NCI-H2196 (cell line): ENCODE data around the gene DCST2.

Experiments used
- DNase-seq: peaks from one replicate; lab custom pipeline; 2025; ENCODE audit not compliant: unreplicated experiment; lab: John Stamatoyannopoulos, UW

DCST2 gene

DNA sequence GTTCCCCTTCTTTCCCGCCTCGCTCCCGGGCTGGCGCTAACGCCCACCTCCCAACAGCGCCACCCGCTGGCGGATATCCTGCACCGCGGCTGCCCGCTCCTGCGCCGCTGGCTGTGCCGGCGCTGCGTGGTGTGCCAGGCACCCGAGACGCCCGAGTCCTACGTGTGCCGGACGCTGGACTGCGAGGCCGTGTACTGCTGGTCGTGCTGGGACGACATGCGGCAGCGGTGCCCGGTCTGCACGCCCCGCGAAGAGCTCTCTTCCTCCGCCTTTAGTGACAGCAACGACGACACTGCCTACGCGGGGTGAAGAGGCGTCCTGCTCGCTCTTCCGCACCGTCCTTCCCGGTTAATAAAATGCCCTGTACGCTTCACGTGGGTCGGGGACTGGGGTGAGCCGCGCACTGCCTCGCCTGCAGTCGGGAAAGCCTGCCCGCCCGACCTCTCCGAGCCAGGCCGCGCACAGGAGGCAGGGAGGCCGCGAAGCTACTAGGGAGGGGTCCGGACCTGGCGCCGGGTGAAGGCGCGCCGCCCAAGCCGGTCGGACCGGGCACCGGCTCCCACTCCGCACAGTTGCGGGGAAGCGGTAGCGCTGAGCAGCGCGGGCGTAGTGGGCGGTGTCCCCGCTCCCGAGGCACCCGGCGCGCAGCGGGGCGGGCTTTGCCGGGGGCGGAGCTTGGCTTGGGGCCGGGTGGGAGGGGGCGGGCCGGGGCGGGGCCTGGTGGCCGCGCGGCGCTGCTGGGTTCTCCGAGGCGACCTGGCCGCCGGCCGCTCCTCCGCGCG, 17.2 kb upstream of the DCST2 start, which contains the start of gene ADAM15:
ADAM15 (plus strand) TSS at position 757 of the 782 bp plus-strand sequence. CDS start 71 bp downstream, outside the sequence.
- DNase-seq, result peak; percentile 93

DNA sequence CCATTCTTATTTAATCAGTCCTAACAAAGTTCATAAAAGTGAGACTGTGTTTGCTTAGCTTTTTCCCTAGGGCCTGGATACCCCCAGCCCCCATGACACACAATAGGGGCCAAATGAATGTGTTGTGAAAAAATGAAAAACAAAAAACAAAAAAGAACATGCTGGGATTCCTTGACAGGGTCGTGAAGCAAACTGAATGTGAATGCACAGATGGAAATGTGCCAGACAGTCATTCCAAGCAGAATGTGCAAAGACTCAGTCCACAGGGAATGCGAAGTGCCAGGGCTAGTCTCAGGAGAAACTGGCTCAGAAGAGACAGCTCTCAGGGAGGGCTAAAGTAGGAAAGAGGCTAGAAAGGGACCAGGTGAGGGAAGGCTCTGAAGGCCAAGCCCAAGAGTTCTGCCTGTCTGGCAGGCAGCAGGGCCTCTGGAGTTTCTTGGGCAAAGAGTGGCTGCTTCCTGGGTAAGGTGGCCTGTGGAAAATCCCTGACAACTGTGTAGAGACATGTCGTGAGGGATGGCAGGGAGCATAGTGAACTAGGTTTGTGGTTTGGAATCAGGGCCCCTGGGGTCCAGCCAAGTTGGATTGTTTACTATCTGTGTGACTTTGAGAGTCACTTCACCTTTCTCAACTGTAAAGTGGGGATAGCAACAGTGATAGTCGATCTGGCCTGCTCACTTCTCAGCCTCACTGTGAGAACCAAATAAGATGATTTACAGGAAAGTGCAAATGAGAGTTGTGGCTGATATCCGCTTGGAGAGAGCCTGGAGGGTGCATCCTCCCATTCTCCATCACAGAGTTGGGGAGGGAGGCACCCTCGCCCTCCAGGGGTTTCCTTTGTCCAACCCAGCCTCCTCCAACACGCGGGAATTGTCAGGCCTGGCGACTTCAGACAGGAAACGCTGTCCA, 16.3 kb upstream of the DCST2 start:
- peak; percentile 55 for DNase-seq

DNA sequence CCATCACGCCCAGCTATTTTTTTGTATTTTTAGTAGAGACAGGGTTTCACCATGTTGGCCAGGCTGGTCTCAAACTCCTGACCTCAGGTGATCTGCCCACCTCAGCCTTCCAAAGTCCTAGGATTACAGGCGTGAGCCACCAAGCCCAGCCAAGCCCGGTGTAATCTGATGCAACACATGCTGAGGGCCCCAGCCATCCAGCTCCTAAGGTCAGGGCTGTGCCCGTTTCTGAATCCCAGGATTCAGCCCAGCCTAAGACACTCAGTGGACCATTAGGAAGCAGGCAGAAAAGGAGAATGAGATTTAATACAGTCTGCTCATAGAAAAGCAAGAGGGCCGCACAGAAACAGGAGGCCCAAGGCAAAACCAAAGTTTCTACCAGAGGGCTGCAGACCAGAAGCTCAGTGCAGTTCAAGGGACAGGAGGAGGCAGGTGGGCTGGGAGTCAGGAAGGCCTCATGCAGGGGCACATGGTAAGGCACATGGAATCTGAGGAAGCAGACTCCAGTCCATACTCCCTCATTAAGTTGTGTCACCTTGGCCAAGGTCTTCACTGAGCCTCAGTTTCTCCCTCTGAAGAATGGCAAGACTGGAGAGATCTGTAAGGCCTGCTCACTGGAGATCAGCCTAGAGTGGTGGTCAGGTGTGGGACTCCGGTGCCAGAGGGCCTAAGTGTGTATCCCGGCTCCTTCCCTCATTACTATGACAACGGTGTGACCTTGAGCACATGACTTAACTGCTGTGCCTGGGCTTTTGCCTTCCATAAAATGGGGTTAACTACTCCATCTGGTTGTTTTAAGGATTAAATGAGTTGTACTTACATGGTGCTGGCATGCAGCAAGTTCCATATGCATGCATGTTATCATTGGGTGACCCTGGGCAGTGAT, 15.1 kb upstream of the DCST2 start:
- DNase-seq, result no peak

DNA sequence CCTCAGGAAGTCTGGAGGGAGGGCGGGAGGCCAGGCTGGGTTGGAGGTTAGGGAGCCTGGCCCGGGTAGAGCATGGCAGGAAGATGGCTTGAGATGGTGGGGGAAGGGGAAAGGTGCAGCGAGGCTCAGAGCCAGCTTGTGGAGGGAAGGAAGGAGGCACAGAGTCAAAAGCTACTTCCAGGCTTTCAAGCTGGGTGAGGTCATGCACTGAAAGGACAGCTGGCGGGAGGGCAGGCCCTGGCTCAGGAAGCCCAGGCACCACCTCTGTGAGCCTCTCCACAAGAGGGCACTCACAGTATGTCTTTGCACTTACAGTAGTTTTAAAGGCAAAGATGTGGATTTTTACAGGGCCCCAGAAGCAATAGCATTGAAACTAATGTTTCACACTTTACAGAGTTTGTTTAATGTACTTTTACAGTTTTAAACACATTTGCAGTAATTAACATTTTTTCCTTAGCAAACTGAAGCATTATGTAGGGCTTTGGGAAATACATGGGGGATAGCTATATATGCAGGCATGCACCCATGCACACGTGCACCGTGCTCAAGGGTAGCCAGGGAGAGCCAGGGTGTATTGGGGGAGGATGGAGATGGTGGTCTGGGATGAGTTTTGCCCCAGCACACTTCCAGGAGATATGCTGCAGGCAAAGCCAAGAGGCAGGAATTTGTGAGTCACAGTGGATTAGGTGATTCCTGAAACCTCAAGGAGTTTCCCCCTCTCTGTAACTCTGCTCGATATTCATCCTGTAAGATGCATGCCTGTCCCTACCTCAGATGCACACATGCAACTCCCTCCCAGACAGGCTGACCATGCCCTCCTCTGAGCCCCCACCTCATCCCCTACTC, 11.5 kb upstream of the DCST2 start:
- DNase-seq, result peak; percentile 92

DNA sequence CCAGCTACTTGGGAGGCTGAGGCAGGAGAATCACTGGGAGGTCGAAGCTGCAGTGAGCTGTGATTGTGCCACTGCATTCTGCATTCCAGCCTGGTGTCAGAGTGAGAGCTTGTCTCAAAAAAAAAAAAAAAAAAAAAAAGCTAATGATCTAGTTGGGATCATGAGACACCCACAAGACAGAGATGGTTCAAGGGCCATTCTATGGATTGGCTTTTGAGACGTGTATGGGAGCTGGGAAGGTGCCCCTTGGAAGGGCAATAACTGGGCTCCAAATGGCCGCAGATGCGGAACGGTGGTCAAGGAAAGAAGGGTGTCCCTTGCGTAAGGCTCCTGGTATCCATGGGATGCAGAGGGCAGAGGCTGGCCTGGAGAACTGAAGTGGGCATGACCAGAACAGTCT, 10.8 kb upstream of the DCST2 start:
- DNase-seq, result no peak

DNA sequence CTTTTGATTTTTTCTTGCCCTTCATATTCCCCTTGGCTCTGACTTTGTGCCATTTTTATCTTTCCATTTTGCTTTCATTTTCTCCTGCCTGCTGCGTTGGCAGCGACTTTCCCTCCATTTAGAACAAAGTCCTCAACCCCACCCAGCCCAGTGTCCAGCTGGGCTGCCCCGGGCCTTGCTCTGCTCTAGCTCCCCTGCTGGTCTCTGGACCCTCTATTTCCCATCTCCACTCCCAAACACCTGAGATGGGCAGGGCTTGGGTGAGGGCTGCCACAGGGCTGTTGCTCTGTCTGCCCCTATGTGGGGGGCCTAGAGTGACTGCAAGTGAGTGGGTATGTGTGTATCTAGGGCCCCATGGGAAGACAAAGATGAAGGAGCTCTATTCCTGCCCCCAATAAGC, 10.2 kb upstream of the DCST2 start:
- DNase-seq, result no peak

DNA sequence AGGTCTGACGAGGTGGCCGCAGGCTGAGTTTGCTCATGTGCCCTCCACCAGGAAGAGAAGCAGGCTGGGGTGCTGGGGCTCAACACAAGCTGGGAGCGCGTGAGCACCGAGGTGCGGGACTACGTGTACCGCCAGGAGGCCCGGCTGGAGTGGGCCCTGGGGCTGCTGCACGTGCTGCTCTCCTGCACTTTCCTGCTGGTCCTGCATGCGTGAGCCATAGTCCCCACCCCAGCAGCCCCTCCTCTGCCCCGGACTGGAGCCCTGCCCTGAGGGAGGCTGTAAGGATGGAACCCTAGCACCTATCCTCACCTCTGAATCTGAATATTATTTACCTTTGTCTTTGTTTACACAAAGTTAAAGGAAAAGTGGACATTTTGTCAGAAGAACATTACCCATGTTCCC, 9.7 kb upstream of the DCST2 start:
- DNase-seq, result no peak

DNA sequence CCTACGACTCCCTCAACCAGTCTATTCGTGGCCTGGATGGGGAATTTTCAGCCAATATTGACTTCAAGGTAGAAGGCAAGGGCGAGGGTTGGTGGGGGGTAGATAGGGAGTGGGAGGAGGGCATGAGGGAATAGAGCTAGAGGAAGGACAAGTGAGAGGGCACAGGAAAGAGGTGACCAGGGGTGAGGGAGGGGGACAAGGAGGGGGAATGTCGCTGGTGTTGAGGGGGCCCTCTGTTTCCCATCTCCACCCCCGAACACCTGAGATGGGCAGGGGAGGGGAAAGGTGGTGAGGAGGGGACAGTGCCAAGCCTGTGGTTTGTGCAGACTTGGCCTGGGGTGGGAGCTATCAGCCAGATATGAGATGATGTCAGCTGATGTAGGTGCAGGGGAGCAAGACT, 9.2 kb upstream of the DCST2 start:
- no peak for DNase-seq

DNA sequence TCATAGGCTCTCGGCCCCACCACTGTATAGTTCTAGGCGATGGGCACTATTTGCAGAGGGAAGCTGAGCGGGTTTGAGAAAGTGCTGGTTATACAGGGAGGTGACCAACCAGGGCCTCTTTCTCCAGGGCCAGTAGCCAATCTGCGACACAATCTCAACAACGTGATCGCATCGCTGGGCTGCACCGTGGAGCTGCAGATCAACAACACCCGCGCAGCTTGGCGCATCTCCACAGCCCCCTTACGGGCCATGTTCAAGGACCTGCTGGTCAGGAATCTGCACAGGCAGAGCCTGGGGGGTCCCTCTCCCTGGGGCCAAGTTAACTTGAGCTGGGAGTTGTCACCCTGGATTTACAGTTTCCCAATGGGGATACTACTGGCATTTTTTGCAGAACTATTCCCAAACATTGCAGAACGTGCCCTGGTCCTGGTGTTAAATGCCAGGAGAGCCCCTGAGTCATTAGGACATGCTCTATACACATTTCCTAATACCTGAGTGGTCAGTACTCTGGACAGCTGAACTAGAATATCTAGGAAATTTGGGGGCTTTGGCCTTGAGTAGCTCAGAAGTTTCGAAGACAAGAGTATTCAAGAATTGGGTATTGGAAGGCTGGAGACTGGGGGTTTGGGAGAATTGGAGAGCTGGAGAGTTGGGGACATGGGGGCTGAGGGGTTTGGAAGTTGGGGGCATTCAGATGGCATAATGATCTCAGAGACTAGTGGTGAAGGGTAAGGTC, 6.9 kb upstream of the DCST2 start:
- DNase-seq, result no peak

DNA sequence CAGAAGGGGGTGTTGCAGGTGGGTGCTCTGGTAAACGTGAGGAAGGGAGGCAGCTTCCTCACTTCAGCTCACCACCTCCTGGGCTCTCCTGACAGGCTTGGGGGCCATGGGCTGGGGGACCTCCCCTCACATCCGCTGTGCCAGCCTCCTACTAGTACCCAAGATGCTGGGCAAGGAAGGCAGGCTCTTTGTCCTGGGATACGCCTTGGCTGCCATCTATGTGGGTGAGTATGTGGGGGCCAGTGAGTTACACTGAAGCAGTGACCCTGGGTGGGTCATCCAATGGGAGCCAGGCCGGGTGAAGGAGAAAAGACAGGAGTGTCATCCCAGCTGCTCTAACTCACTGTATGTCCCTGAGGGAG, 5.7 kb upstream of the DCST2 start:
- no peak for DNase-seq

DNA sequence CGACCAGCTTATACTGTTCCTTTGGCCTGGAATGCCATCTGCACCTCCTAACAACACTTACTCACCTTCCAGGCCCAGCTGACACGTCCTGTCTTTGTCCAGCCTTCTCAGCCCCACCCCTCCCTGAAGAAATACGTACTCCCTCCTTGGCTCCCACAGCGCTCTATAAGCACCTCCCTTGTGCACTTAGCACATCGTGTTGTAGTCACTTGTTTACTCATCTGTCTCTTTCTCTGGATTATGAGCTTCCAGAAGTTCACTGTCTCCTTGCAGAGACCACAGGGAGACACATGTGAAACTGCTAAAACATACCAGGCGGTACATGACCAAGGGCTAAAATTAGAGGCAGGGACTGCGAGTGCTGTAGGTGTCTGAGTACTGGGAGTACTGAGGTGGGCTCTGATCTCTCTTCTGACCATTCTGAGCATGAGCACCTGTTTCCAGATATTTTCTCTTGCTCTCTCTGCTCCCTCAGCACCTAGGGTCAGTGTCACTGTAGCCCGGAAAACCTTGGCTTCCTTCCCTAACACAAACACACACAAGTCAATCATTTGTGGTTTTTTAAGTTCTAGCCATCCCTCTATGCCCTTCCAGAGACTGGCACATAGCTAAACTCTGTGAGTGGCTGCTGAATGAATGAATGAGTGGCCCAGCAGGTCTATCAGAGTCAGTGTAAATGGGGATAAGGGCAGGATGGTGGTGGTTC, 5.2 kb upstream of the DCST2 start:
- no peak for DNase-seq

DNA sequence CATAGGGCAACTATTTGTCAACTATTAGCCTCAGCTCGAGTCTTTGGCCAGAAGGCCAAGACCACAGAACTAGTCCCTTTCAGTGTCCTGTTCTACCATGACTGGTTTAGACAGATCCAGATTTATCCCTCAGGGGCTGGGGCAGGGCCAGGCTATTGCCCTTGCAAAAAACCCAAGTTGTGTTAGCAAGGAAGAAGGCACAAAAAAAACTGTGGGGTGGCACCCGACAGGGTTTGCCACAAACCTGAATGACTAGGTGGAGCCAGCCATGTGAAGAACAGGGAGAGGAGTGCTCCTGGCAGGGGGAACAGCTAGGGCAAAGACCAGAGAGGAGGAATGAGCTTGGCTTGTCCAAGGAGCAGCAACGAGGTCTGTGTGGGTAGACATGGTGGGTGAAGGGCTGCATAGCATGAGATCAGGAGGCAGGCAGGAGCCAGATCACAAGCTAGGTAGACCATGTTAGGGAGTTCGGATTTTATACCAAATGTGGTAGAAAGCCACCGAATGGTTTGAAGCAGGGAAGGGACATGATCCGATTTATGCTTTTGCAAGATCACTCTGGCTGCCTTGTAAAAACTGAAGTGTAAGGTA, 4.4 kb upstream of the DCST2 start:
- DNase-seq, result no peak

DNA sequence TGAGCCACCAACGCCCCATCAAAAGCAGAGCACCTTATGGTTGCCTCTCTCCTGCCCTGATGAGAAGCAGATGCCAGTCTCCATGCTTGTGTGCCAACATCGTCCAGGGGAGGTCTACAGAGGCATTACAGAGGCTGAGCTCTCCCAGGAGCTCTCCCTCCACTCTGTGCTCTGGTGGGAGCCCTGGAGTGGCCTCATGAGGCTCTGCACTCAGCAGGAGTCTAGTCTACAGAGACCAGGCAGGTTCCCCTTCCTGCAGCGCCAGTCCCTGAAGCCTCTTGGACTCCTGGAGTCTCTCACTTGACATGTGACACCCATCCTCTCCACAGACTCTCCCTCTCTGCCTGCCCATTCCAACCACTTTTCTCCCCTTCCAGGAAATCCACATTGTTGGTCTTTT, 3.5 kb upstream of the DCST2 start:
- no peak for DNase-seq

DNA sequence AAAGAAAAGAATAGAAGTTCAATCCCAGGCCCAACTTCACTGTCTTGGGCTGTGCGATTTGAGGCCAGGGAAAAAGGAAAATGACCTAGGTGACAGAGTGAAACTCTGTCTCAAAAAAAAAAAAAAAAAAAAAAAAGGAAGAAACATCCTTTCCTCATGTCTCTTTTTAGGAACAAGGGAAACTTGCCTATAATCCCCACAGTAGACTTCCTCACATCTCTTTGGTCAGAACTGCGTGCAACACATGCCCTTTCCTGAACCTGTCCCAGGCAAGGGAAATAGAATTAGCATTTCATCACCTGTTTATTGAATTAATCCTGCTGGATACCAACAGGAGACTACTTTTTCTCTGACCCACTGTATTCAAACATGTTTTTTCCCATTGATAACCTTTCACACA, 2.4 kb upstream of the DCST2 start:
- no peak for DNase-seq

DNA sequence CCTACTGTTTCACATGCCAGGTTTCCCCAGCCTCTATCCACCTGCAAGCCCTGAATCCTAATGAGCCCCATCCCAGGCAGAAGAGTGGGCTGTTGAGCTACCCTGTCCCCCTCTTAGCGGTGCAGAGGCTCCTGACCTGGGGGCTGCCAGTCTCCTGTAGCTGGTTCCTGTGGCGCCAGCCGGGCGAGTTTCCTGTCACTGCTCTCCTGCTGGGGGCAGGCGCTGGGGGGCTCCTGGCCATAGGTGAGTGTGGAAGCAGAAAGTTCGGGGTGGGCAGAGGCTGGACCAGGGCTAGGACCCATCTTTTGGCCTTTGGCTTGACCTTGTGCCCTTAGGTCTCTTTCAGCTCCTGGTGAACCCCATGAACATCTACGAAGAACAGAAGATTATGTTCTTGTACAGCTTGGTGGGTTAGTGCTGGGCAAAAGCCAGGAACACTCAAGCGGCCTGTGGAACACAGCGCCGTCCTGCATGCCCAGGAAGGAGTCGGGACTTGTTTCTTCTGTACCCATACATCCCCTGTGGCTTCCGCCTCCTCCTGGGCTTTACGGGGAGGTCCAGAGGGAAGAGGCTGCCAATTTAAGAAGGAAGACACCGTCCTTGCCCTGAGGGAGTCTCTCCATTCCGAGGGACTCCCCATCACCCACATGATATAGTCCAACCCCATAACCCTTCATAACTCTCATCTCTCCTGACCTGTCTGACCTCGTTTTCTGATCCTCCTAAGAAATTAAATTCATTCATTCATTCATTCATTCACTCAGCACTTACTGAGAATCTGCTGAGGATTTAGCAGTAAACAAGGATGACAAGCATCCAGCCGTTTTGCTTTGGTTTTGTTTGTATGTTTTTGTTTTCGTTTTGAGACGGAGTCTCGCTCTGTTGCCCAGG, 982 bp upstream of the DCST2 start:
- no peak for DNase-seq

DNA sequence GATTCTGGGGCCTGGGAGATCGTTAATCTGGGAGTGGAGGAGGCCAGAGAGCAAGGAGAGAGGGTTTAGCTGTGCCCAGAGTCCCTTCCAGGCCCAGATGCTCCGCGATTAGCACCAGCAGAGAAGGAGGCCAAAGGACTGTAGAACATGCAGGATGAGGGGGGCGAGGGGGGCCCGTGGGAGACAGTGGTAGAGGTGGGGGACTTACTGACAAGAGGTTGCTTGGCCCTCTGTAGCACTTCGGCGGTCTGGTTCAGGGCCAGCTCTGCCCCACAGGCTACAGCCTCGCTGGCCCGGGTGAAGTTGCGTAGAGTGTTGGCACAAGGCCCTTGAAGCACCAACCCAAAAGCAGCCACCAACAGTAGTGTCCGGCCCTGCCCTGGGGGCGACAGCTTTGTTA, 695 bp downstream of the DCST2 start:
- DNase-seq, result no peak

DNA sequence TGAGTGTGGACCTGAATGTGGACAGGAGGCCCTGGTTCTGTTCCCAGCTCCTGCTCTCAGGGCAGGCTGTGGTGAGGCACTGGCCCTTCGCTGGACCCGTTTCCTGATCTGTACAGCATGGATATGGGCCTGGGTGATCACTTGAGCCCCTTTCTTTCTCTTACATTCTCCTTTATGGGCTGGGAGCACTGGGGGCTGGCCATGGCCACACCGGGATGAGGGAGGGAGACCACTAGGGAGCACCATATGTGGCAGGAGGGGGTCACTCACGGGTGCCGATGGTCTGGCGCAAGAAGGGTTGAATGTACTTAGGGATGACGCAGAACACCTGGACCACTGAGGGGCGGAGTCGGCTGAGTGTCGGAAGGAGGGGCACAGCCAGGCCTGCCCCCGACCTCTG, 2.7 kb downstream of the DCST2 start:
- DNase-seq, result no peak
